HG03469 (cell line): ENCODE data around the gene ESRP2.

Source experiments
- ATAC-seq: cut with Tn5 transposase; IDR thresholded peaks from one replicate; pipeline ENCODE4 v1.9.1; 2021; ENCODE audit warnings: mild to moderate bottlenecking, moderate library complexity, moderate number of reproducible peaks; ENCODE audit not compliant: unreplicated experiment

Gene ESRP2

GRCh38 chr16:68264128-68265077, 28.5 kb upstream of the ESRP2 start, which contains the start of gene SLC7A6:
TSS of gene SLC7A6 (plus strand) at chr16:68264526. CDS start at chr16:68274727, 10,201 bp downstream.
- ATAC-seq, result peak; percentile 39

DNA sequence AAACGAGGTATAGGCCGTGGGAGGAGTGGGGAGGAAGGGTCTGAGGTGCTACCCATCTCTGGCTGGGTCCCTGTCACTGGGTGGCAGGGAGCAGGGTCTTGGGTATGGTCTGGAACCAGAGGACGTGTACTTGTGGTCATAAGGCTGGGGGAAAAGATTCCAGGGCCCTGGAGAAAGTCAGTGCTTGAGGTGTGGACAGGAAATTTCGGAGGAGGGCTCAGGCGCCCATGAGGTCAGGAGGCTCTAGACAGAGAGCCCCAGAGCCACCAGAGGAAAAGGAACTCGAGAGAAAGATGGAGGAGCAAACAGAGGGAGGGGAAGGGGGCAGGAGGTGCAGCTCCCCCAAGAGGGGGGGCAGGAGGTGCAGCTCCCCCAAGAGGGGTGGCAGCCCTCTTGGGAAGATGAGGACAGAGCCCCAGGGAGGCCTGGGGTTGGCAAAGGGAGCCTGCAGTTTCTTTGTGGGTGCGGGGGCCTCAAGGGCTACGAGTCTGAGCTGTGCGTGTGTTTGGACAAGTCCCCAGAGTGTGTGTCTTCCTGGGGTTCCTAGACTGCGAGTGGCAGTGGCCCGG, 27.7 kb upstream of the ESRP2 start:
- no peak for ATAC-seq

DNA sequence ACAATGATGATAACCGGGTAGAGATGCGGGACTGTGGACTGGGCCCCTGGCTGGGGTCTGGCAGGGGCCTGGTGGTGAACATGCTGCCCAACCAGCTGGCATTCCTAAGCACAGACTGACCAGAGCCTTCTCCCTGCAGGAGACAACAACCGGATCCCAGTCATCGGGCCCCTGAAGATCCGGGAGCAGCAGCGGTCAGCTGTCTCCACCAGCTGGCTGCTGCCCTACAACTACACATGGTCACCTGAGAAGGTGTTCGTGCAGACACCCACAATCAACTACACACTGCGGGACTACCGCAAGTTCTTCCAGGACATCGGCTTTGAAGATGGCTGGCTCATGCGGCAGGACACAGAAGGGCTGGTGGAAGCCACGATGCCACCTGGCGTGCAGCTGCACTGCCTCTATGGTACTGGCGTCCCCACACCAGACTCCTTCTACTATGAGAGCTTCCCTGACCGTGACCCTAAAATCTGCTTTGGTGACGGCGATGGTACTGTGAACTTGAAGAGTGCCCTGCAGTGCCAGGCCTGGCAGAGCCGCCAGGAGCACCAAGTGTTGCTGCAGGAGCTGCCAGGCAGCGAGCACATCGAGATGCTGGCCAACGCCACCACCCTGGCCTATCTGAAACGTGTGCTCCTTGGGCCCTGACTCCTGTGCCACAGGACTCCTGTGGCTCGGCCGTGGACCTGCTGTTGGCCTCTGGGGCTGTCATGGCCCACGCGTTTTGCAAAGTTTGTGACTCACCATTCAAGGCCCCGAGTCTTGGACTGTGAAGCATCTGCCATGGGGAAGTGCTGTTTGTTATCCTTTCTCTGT, 23.3 kb upstream of the ESRP2 start:
- no peak for ATAC-seq

GRCh38 chr16:68257906-68258800, 22.2 kb upstream of the ESRP2 start:
- no peak for ATAC-seq

GRCh38 chr16:68257251-68257905, 21.5 kb upstream of the ESRP2 start:
- no peak for ATAC-seq

- no peak for ATAC-seq
Measured at GRCh38 chr16:68255712-68256111, 19.8 kb upstream of the ESRP2 start.

DNA sequence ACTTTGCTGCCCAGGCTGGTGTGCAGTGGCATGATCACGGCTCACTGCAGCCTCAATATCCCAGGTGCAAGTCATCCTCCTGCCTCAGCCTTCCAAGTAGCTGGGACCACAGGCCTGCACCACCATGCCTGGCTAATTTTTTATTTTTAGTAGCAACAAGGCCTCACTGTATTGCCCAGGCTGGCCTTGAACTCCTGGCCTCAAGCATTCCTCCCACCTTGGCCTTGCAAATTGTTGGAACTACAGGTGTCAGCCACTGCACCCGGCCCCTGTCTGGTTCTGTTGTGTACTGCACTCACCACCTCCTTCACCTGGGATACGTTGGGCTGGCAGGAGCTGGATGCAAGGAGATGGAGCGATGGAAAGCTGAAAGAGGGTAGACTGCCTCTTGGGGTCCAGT, 17.8 kb upstream of the ESRP2 start:
- no peak for ATAC-seq

- no peak for ATAC-seq
Measured at GRCh38 chr16:68252383-68252782, 16.5 kb upstream of the ESRP2 start.

DNA sequence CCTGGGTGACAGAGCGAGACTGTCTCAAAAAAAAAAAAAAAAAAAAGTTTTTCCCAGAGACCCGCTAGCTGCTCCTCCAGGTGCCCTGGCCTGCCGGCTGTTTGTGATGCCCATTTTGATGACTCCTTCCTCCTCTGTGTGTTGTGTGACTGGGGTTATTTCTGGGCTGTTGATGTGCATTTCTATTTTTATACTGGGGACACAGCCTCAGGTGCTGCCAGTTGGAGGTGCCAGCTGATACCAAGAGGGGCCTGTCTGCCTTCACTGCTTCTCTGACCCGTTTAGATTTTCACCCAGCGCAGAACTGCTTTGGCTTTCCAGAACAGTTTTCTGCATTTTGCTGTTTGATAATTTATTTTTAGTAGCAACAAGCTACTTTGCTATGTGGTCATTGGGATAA, 15.9 kb upstream of the ESRP2 start:
- no peak for ATAC-seq

DNA sequence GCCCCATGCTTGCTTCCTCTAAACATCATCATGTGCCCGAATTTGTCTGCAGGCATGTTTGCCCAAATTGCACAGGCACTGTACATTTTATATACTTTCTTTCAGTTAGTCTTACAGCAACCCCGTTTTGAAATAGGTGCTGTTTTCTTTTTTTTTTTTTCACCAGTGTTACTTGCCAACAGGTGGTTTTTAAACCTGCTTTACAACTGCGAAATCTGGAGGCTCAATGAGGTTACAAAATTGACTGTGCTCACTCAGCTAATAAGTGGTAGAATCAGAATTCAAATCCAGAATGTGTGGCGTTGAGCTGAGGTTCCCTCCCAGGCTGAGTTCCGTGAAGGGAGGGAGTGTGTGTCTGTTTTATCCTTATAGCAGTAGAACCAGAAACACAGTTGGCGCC, 15.0 kb upstream of the ESRP2 start:
- no peak for ATAC-seq

GRCh38 chr16:68249371-68249770, 13.4 kb upstream of the ESRP2 start:
- no peak for ATAC-seq

- no peak for ATAC-seq
Measured at GRCh38 chr16:68247932-68248331, 12.0 kb upstream of the ESRP2 start.

GRCh38 chr16:68247400-68247799, 11.5 kb upstream of the ESRP2 start:
- no peak for ATAC-seq

- ATAC-seq, result no peak
Measured at GRCh38 chr16:68246666-68247065, 10.7 kb upstream of the ESRP2 start.

- ATAC-seq, result no peak
Measured at GRCh38 chr16:68246121-68246520, 10.2 kb upstream of the ESRP2 start.

- peak; percentile 49 for ATAC-seq
Measured at GRCh38 chr16:68244903-68245853, 9.3 kb upstream of the ESRP2 start, which contains the start of gene PLA2G15. TSS of gene PLA2G15 (plus strand) at chr16:68245373. CDS start at chr16:68245427, 54 bp downstream.

DNA sequence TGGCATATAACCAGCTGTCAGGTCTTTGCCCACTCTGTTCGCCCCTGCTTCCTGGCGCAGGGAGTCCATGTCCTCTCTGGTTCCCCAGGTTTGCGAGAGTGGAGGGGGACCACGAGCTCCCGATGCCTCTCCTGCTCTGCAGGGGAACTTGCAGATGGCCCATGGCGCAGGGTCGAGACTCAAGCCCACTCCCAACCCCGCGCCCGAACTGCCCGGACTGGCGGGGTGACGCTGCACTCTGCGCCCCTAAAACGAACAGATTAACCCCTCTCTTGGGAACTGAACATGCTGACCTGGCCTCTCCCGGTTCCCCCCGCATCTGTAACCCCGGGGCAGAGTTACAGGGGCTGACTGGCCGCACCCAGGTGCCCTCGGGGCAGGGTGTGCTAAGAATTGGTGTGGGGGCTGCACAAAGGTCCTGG, 8.6 kb upstream of the ESRP2 start:
- ATAC-seq, result no peak
